ENCODE measurements around the gene RPTOR. TPM values are rescaled to one million over a fixed set of nuclear protein-coding genes. Genes with fewer than 3 reads are reported as not detected.

RPTOR gene, protein sequence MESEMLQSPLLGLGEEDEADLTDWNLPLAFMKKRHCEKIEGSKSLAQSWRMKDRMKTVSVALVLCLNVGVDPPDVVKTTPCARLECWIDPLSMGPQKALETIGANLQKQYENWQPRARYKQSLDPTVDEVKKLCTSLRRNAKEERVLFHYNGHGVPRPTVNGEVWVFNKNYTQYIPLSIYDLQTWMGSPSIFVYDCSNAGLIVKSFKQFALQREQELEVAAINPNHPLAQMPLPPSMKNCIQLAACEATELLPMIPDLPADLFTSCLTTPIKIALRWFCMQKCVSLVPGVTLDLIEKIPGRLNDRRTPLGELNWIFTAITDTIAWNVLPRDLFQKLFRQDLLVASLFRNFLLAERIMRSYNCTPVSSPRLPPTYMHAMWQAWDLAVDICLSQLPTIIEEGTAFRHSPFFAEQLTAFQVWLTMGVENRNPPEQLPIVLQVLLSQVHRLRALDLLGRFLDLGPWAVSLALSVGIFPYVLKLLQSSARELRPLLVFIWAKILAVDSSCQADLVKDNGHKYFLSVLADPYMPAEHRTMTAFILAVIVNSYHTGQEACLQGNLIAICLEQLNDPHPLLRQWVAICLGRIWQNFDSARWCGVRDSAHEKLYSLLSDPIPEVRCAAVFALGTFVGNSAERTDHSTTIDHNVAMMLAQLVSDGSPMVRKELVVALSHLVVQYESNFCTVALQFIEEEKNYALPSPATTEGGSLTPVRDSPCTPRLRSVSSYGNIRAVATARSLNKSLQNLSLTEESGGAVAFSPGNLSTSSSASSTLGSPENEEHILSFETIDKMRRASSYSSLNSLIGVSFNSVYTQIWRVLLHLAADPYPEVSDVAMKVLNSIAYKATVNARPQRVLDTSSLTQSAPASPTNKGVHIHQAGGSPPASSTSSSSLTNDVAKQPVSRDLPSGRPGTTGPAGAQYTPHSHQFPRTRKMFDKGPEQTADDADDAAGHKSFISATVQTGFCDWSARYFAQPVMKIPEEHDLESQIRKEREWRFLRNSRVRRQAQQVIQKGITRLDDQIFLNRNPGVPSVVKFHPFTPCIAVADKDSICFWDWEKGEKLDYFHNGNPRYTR (N-terminal part only)
- 10 to 100 TPM; 48.7 to 58.2 TPM for total RNA-seq

DNA sequence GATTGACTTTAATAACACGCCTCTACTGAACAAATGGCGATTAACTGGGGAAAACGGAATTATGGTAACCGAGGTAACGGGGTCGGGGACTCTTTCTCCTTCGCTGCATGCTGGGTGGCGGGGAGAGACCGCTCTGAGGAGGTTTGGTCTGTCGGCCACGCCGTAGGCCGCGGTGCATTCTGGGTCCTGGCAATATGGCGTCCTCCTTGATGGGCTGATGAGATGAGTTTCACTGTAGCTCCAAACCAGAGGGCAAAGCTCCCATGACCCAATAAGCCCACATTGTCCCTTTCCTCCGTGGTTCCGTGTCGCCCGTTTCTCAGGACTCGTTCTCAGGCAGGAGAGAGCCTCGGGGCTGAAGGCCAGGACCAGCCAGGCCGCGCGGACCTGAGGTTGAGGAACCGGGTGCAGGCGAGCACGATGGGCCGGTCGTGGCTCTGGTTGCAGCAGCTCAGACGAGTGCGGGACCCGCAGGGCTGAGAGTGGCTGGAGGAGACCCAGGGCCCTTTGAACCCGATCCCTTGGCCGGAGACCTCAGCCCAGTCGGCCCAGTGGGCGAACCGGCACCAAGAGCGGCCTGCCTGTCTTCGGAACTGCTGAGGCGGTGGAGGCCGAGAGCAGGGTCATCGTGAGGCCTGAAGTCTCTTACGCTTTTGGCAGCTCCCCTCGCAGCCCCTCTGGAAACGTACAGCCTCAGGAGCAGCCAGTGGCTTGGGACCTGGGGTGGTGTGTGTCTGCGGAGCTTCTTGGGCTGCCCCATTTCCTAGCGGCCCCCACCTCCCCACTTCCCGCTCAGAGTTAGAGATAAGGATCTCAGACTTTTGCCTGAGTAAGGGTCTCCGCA lies at the start of gene RPTOR:
TSS of gene RPTOR (plus strand) at position 184 of the 844 bp plus-strand sequence. CDS start 792 bp downstream, outside the sequence.
- Mint-ChIP-seq H3K9me3 (no peaks in the 10 kb centered on the region), H3K27ac (peak within 1 kb of the TSS; percentile 91), H3K27me3 (peaks cover 9% of the 10 kb centered on the region), H3K4me1 (peaks cover 34% of the 10 kb centered on the region), H3K4me3 (peak within 1 kb of the TSS; percentile 86), H3K36me3 (ENCODE audit: low read depth) (no peaks in the 10 kb centered on the region)
- ChIA-PET POLR2A (interaction anchor here (0.6 kb wide), 1 partner anchor 70 kb away, joined by 4 read pairs; no protein-coding TSS in a partner anchor), CTCF (interaction anchor here (1.2 to 1.7 kb wide), 4 partner anchors 10 to 20 kb away, joined by 3 to 5 read pairs (median 4); no protein-coding TSS in a partner anchor)
- peak; percentile 91 for DNase-seq

DNA sequence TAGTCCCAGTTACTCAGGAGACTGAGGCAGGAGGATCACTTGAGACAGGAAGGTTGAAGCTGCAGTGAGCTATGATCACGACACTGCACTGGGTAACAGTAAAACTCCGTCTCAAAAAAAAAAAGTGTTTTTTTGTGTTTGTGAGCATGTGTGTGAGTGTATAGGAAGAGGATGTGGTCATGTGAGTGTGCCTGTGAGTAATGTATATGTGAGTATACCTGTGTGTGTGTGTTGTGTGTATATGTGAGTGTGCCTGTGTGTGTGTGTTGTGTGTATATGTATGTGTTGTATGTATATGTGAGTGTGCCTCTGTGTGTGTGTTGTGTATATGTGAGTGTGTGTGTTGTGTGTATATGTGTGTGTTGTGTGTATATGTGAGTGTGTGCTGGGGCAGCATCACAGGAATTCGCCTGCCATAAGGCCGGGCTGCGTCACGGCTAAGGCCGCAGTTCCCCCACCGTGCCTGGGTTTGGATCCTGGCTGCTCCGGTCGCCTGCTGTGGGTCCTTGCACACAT lies 46.9 kb upstream of the RPTOR start:
- POLR2A ChIA-PET: no interaction called here
- Mint-ChIP-seq H3K9me3 (no peaks in the 10 kb centered on the region), H3K4me3 (no peak overlapping the region), H3K27me3 (peaks cover 8% of the 10 kb centered on the region), H3K4me1 (peaks cover 10% of the 10 kb centered on the region), H3K36me3 (ENCODE audit: low read depth) (no peaks in the 10 kb centered on the region), H3K27ac (peak overlapping the region; percentile 1)
- CTCF ChIA-PET: interaction anchor here (0.9 kb wide), 1 partner anchor 12 kb away, joined by 3 read pairs; no protein-coding TSS in a partner anchor
- DNase-seq: no peak

DNA sequence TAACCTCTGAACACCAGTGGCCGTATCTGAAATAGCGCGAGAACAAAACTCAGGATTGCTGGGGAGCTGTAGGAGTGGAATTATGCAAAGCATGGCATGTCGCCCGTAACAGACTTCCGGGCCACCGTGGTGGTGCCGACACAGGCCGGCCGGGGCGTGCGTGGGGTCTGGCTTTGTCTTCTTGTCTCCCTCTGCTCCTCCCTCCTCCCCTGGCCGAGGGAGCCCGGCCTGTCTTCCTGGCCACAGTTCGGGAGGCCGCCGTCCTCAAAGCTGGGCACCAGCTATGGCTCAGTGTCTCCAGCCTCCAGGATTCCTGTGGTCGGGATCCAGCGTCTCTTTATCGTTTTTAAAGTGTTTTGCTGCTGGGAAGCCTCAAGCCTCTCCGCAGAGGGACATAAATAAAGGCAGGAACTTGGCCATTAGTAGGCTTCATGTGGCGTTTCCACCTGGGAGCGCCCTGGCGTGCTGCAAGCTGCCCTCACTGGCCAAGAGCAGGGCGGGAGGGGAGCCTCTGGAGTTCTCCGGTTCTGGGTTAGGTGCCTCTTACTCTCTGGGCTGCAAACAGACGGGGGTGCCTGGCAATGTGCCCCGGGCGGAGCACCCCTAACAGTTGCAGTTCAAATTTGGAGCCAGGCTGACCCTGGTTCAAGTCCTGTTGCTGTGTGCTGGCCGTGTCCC lies 46.3 kb upstream of the RPTOR start:
- CTCF ChIA-PET: no interaction called here
- H3K9me3 Mint-ChIP-seq: no peaks in the 10 kb centered on the region
- H3K27ac Mint-ChIP-seq: no peak overlapping the region
- POLR2A ChIA-PET: no interaction called here
- no peak overlapping the region for H3K4me3 Mint-ChIP-seq
- no peak for DNase-seq
- H3K27me3 Mint-ChIP-seq: peaks cover 8% of the 10 kb centered on the region
- peaks cover 10% of the 10 kb centered on the region for H3K4me1 Mint-ChIP-seq
- no peaks in the 10 kb centered on the region for H3K36me3 Mint-ChIP-seq (ENCODE audit: low read depth)

DNA sequence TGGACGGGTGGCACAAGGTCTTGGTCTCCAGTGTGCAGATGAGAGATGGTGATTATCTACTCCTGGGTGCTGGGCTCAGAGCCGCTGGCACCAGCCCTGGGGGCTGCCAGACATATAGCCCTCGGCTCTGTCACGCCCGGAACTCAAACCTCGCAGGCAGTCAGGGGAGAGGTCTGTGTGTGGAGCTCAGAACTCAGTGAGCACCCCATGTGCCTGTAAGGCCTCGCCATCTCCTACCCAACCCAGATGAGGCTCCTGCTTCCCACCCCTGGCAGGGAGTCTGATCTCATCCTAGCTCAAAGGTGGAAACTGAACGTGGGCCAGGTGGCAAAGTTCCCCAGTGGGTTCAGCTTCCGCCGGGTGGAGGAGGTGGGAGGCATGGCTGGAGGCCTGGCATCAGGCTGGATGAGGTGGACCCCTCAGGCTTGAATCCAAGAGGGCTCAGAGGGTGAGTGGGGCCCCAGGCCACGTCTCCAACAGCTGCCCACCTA lies 45.7 kb upstream of the RPTOR start:
- Mint-ChIP-seq H3K36me3 (ENCODE audit: low read depth) (no peaks in the 10 kb centered on the region), H3K27ac (no peak overlapping the region), H3K9me3 (no peaks in the 10 kb centered on the region), H3K4me1 (peaks cover 10% of the 10 kb centered on the region), H3K27me3 (peaks cover 8% of the 10 kb centered on the region), H3K4me3 (no peak overlapping the region)
- ChIA-PET CTCF (interaction anchor here (0.8 kb wide), 1 partner anchor 471 kb away, joined by 3 read pairs; no protein-coding TSS in a partner anchor), POLR2A (no interaction called here)
- DNase-seq: no peak

DNA sequence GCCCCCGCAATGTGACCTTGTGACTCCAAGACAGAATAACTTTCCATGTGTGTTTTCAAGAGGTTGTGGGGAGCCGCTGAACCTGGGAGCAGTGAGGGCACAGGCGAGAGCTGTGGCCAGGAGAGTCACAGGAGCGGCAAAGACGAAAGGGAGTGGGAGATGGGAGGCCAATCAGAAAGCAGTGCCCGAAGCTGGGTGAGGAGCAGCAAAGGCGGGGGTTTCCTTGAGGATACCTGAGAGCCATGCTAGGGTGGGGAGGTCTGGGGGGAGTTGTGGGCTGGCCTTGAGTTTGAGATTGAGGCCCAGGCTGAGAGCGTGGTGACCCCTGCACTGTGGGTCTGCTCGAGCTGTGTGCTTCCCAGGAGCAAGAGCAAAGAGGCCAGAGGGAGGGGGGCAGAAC lies 45.1 kb upstream of the RPTOR start:
- Mint-ChIP-seq H3K27me3 (peaks cover 14% of the 10 kb centered on the region), H3K4me1 (peaks cover 10% of the 10 kb centered on the region), H3K4me3 (no peak overlapping the region), H3K9me3 (no peaks in the 10 kb centered on the region), H3K36me3 (ENCODE audit: low read depth) (no peaks in the 10 kb centered on the region), H3K27ac (no peak overlapping the region)
- no peak for DNase-seq
- POLR2A ChIA-PET: no interaction called here
- CTCF ChIA-PET: interaction anchor here (0.8 kb wide), 1 partner anchor 471 kb away, joined by 3 read pairs; no protein-coding TSS in a partner anchor

DNA sequence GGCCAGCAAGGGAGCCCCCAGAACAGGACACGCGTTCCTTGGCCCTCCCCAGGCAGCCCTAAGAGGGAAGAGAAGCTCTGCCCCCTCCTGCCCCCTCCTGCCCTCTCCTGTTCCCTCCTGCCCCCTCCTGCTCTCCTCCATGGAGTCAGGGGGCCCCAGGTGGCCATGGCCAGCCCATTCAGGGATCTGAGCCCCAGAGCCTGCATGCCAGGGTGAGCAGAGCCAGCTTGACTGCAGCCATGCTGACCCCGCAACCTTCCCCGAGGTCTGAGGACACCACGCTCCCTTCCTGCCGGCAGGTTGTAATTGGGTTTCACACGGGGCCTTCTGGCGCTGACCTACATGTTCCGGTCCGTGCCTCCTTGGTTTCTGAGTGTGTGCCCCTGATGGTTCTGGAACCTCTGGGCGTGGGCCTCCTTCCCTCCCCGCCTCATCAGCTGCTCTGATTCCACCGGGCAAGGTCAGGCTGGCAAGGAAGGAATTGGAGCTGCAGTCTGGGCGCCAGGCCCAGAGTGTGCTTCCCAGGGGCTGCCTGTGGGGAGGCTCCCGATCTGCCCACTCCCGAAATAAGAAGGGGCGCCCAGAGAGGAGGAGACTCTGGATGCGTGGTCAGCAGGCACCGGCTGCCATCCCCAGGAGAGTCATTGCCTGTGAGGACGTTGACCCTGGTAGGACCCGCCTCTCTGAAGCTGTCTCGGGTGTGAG lies 44.5 kb upstream of the RPTOR start:
- no peak for DNase-seq
- Mint-ChIP-seq H3K27me3 (peaks cover 15% of the 10 kb centered on the region), H3K36me3 (ENCODE audit: low read depth) (no peaks in the 10 kb centered on the region), H3K27ac (no peak overlapping the region), H3K4me3 (no peak overlapping the region), H3K4me1 (peaks cover 10% of the 10 kb centered on the region), H3K9me3 (no peaks in the 10 kb centered on the region)
- ChIA-PET POLR2A (no interaction called here), CTCF (no interaction called here)

DNA sequence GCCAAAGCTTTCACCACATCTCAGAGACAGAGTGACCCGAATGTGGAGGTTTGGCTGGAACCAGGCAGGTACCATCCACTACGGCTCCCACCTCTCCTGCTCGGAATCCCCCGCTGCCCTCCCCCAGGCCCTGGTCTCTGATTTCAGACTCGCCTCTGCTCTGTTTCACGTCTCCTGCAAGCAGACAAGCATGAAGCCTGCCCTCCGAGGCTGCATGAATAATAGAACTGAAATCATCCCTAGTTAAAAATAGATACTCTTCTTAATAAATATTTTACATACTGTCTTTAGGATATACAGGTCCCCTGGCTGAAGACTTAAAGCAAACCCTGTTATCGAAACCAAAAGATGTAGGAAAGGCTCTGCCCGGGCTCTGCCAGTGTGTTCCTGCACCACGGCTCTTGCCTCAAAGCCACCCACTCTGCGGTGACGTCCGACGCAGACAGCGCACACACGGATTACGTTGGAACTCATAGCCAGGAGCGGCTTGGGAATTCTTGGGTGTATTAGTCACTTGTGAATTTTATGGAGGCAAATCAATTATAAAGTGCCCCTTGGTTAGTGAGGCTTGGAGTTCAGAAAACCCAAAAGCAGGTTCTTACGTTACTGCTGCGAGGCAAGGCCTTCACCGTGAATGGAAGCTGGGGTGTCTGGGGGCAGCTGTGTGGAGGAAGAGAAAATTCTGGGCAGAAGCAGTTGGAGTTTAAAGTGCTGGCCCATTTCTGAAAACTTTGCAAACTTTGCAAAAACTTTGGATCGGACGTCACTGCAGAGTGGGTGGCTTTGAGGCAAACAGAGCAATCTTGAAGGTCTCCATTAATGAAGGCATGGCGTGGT lies 42.7 kb upstream of the RPTOR start:
- ChIA-PET CTCF (interaction anchor here (0.6 kb wide), 1 partner anchor 24 kb away, joined by 3 read pairs; no protein-coding TSS in a partner anchor), POLR2A (no interaction called here)
- peaks cover 10% of the 10 kb centered on the region for H3K4me1 Mint-ChIP-seq
- peaks cover 10% of the 10 kb centered on the region for H3K27me3 Mint-ChIP-seq
- H3K4me3 Mint-ChIP-seq: no peak overlapping the region
- no peak overlapping the region for H3K27ac Mint-ChIP-seq
- no peak for DNase-seq
- no peaks in the 10 kb centered on the region for H3K36me3 Mint-ChIP-seq (ENCODE audit: low read depth)
- H3K9me3 Mint-ChIP-seq: no peaks in the 10 kb centered on the region

DNA sequence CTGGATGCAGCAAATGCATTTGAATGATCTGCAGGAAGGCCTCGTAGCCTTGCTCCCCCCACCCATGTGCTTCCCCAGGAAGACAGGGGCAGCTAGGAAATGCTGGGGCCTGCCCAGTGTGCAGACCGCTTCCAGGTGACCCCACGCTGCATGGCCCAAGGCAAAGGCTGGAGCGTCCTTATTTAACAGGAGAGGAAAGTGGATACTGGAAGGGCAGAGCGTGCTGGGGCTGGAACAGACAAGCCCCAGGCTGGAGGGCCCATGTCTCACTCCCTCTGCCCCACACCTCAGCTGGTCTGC lies 42.1 kb upstream of the RPTOR start:
- Mint-ChIP-seq H3K36me3 (ENCODE audit: low read depth) (no peaks in the 10 kb centered on the region), H3K4me3 (no peak overlapping the region), H3K9me3 (no peaks in the 10 kb centered on the region), H3K27ac (no peak overlapping the region), H3K4me1 (peaks cover 4% of the 10 kb centered on the region), H3K27me3 (peaks cover 10% of the 10 kb centered on the region)
- POLR2A ChIA-PET: no interaction called here
- CTCF ChIA-PET: no interaction called here
- DNase-seq: no peak

DNA sequence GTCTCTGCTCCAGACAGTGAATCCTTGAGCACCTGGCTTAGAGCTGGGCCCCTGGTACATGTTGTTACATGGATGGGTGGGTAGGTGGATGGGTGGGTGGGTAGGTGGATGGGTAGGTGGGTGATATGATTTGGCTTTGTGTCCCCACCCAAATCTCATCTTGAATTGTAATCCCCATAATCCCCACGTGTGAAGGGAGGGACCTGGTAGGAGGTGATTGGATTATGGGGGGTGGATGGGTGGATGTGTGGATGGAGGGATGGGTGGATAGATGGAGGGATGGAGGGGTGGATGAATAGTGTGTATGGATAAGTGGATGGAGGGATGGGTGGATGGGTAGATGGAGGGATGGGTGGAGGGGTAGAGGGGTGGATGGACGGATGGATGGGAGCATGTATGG lies 41.6 kb upstream of the RPTOR start:
- ChIA-PET POLR2A (no interaction called here), CTCF (no interaction called here)
- no peak for DNase-seq
- H3K4me1 Mint-ChIP-seq: no peaks in the 10 kb centered on the region
- no peaks in the 10 kb centered on the region for H3K9me3 Mint-ChIP-seq
- no peak overlapping the region for H3K27ac Mint-ChIP-seq
- H3K36me3 Mint-ChIP-seq (ENCODE audit: low read depth): no peaks in the 10 kb centered on the region
- no peak overlapping the region for H3K4me3 Mint-ChIP-seq
- H3K27me3 Mint-ChIP-seq: peaks cover 10% of the 10 kb centered on the region

DNA sequence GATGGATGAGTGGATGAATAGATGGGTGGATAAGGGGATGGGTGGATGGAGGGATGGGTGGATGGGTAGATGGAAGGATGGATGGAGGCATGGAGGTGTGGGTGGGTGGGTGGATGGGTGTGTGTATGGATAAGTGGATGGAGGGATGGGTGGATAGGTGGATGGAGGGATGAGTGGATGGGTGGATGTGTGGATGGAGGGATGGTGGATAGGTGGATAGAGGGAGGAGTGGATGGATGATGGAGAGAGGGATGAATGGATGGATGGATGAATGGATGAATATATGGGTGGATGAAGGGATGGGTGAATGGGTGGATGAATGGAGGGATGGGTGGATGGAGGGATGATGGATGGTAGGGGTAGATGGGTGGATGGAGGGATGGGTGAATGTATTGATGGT lies 40.7 kb upstream of the RPTOR start:
- no peaks in the 10 kb centered on the region for H3K9me3 Mint-ChIP-seq
- no peak overlapping the region for H3K27ac Mint-ChIP-seq
- DNase-seq: no peak
- H3K4me1 Mint-ChIP-seq: no peaks in the 10 kb centered on the region
- ChIA-PET CTCF (no interaction called here), POLR2A (no interaction called here)
- H3K4me3 Mint-ChIP-seq: no peak overlapping the region
- H3K27me3 Mint-ChIP-seq: peaks cover 10% of the 10 kb centered on the region
- no peaks in the 10 kb centered on the region for H3K36me3 Mint-ChIP-seq (ENCODE audit: low read depth)

Measured in activated CD4-positive, alpha-beta T cell treated with anti-CD3 and anti-CD28 coated beads, Interleukin-2, amount 10 ng/mL, durations not matched to agents 7 days and 5 days (primary cell).